Measurements from ENCODE around the gene ANKFN1.
"Not testable (repeated sequence)": the region's sequence is repeated elsewhere in the genome, so short reads cannot be mapped to it uniquely, and the experiment has no call there.

ANKFN1 gene

GRCh38 chr17:56325313-56326000 is 172.2 kb downstream of the ANKFN1 start:
- DNase-seq (ENCODE audit: low spot score): no peak

- no peak for DNase-seq (ENCODE audit: low spot score)
Observed at GRCh38 chr17:56326001-56326359, 172.7 kb downstream of the ANKFN1 start.

- no peak for DNase-seq (ENCODE audit: low spot score)
Observed at GRCh38 chr17:56347639-56348038, 194.4 kb downstream of the ANKFN1 start.

GRCh38 chr17:56350592-56350991 is 197.3 kb downstream of the ANKFN1 start:
- no peak for DNase-seq (ENCODE audit: low spot score)

GRCh38 chr17:56351675-56352074 is 198.4 kb downstream of the ANKFN1 start:
- no peak for DNase-seq (ENCODE audit: low spot score)

GRCh38 chr17:56358651-56359050 is 205.4 kb downstream of the ANKFN1 start:
- DNase-seq (ENCODE audit: low spot score): no peak

GRCh38 chr17:56359518-56359917 is 206.2 kb downstream of the ANKFN1 start:
- DNase-seq (ENCODE audit: low spot score): no peak

- DNase-seq (ENCODE audit: low spot score): no peak
Observed at GRCh38 chr17:56367366-56367765, 214.1 kb downstream of the ANKFN1 start.

GRCh38 chr17:56373981-56374833 is 220.9 kb downstream of the ANKFN1 start:
- DNase-seq (ENCODE audit: low spot score): no peak

- no peak for DNase-seq (ENCODE audit: low spot score)
Observed at GRCh38 chr17:56389356-56389755, 236.1 kb downstream of the ANKFN1 start.

- DNase-seq (ENCODE audit: low spot score): no peak
Observed at GRCh38 chr17:56392321-56392720, 239.0 kb downstream of the ANKFN1 start.

- no peak for DNase-seq (ENCODE audit: low spot score)
Observed at GRCh38 chr17:56393156-56393555, 239.9 kb downstream of the ANKFN1 start.

- no peak for DNase-seq (ENCODE audit: low spot score)
Observed at GRCh38 chr17:56395787-56396186, 242.5 kb downstream of the ANKFN1 start.

- no peak for DNase-seq (ENCODE audit: low spot score)
Observed at GRCh38 chr17:56407086-56407485, 253.8 kb downstream of the ANKFN1 start.

- not testable (repeated sequence) for DNase-seq (ENCODE audit: low spot score)
Observed at GRCh38 chr17:56412356-56412755, 259.1 kb downstream of the ANKFN1 start.

GRCh38 chr17:56416682-56417351 is 263.5 kb downstream of the ANKFN1 start:
- no peak for DNase-seq (ENCODE audit: low spot score)

GRCh38 chr17:56424005-56424404 is 270.7 kb downstream of the ANKFN1 start:
- DNase-seq (ENCODE audit: low spot score): no peak

GRCh38 chr17:56424543-56425044 is 271.3 kb downstream of the ANKFN1 start:
- DNase-seq (ENCODE audit: low spot score): no peak

GRCh38 chr17:56425483-56425882 is 272.2 kb downstream of the ANKFN1 start:
- no peak for DNase-seq (ENCODE audit: low spot score)

- DNase-seq (ENCODE audit: low spot score): no peak
Observed at GRCh38 chr17:56426901-56427300, 273.6 kb downstream of the ANKFN1 start.

- DNase-seq (ENCODE audit: low spot score): no peak
Observed at GRCh38 chr17:56431736-56432135, 278.5 kb downstream of the ANKFN1 start.

GRCh38 chr17:56432443-56432842 is 279.2 kb downstream of the ANKFN1 start:
- no peak for DNase-seq (ENCODE audit: low spot score)

GRCh38 chr17:56434610-56435009 is 281.3 kb downstream of the ANKFN1 start:
- no peak for DNase-seq (ENCODE audit: low spot score)
